Mucosa of stomach (tissue), 1 donor: ENCODE data around the gene KLRC2.
"Not testable (repeated sequence)": the region's sequence is repeated elsewhere in the genome, so short reads cannot be mapped to it uniquely, and the experiment has no call there.

Source experiments
- H3K27me3 ChIP-seq: one replicate; pipeline ENCODE4 v1.7.0; 2013; ENCODE audit warnings: mild to moderate bottlenecking, low read length; ENCODE audit not compliant: control insufficient read depth, insufficient read depth
- H3K36me3 ChIP-seq: one replicate; pipeline ENCODE4 v1.7.0; 2013; ENCODE audit warnings: low read length; ENCODE audit not compliant: control insufficient read depth, insufficient read depth
- H3K4me1 ChIP-seq: one replicate; pipeline ENCODE4 v1.7.0; 2013; ENCODE audit warnings: mild to moderate bottlenecking, low read length; ENCODE audit not compliant: control insufficient read depth, insufficient read depth
- H3K4me3 ChIP-seq: one replicate; pipeline ENCODE4 v1.7.0; 2013; ENCODE audit warnings: low read length
- H3K9ac ChIP-seq: one replicate; pipeline ENCODE4 v1.7.0; 2013; ENCODE audit warnings: mild to moderate bottlenecking, low read length, moderate library complexity
- H3K9me3 ChIP-seq: one replicate; pipeline ENCODE4 v1.7.0; 2013; ENCODE audit warnings: mild to moderate bottlenecking, low read length, moderate library complexity; ENCODE audit not compliant: control insufficient read depth
- donor health status: Pancreatic carcinoma.

The KLRC2 gene

GRCh38 chr12:10435816-10436215 lies at the start of gene KLRC2:
Gene KLRC2 (minus strand): TSS chr12:10436010. CDS start chr12:10435986, 24 bp downstream.
- not testable (repeated sequence) for H3K27me3 ChIP-seq, H3K4me1 ChIP-seq, H3K4me3 ChIP-seq, H3K9ac ChIP-seq, H3K36me3 ChIP-seq, H3K9me3 ChIP-seq

GRCh38 chr12:10481901-10482300 lies 46.1 kb upstream of the KLRC2 start:
- H3K9ac ChIP-seq, H3K4me3 ChIP-seq, H3K4me1 ChIP-seq, H3K27me3 ChIP-seq, H3K9me3 ChIP-seq, H3K36me3 ChIP-seq: not testable (repeated sequence)

- H3K36me3 ChIP-seq, H3K9me3 ChIP-seq, H3K9ac ChIP-seq: not testable (repeated sequence)
Observed at GRCh38 chr12:10472808-10473207, 37.0 kb upstream of the KLRC2 start.

GRCh38 chr12:10469701-10470100 lies 33.9 kb upstream of the KLRC2 start:
- H3K36me3 ChIP-seq, result no peaks in the 10 kb centered on the region
- no peaks in the 10 kb centered on the region for H3K4me1 ChIP-seq
- no peaks in the 10 kb centered on the region for H3K27me3 ChIP-seq
- no peaks in the 10 kb centered on the region for H3K9me3 ChIP-seq
- no peak overlapping the region for H3K9ac ChIP-seq
- no peak overlapping the region for H3K4me3 ChIP-seq

More at GRCh38 chr12:10472808-10473207, 37.0 kb upstream of the KLRC2 start:
- H3K4me1 ChIP-seq, H3K4me3 ChIP-seq, H3K27me3 ChIP-seq: not testable (repeated sequence)

GRCh38 chr12:10466311-10466710 lies 30.5 kb upstream of the KLRC2 start:
- Histone ChIP-seq H3K4me3 (no peak overlapping the region), H3K9ac (no peak overlapping the region), H3K27me3 (no peaks in the 10 kb centered on the region), H3K9me3 (no peaks in the 10 kb centered on the region), H3K4me1 (no peaks in the 10 kb centered on the region), H3K36me3 (no peaks in the 10 kb centered on the region)

- no peaks in the 10 kb centered on the region for H3K9me3 ChIP-seq
- no peaks in the 10 kb centered on the region for H3K36me3 ChIP-seq
- no peak overlapping the region for H3K4me3 ChIP-seq
- no peak overlapping the region for H3K9ac ChIP-seq
- no peaks in the 10 kb centered on the region for H3K27me3 ChIP-seq
- H3K4me1 ChIP-seq, result no peaks in the 10 kb centered on the region
Observed at GRCh38 chr12:10457760-10458159, 21.9 kb upstream of the KLRC2 start.

- H3K9me3 ChIP-seq, result no peaks in the 10 kb centered on the region
- H3K27me3 ChIP-seq, result no peaks in the 10 kb centered on the region
- H3K4me1 ChIP-seq, result no peaks in the 10 kb centered on the region
- H3K9ac ChIP-seq, result no peak overlapping the region
- no peak overlapping the region for H3K4me3 ChIP-seq
- no peaks in the 10 kb centered on the region for H3K36me3 ChIP-seq
Observed at GRCh38 chr12:10456856-10457255, 21.0 kb upstream of the KLRC2 start.

- Histone ChIP-seq H3K27me3 (no peaks in the 10 kb centered on the region), H3K4me1 (no peaks in the 10 kb centered on the region), H3K9ac (no peak overlapping the region), H3K9me3 (no peaks in the 10 kb centered on the region), H3K36me3 (no peaks in the 10 kb centered on the region), H3K4me3 (no peak overlapping the region)
Observed at GRCh38 chr12:10455766-10456165, 20.0 kb upstream of the KLRC2 start.

GRCh38 chr12:10454531-10454930 lies 18.7 kb upstream of the KLRC2 start:
- H3K4me3 ChIP-seq, result no peak overlapping the region
- H3K4me1 ChIP-seq, result no peaks in the 10 kb centered on the region
- H3K36me3 ChIP-seq, result no peaks in the 10 kb centered on the region
- no peaks in the 10 kb centered on the region for H3K9me3 ChIP-seq
- H3K27me3 ChIP-seq, result no peaks in the 10 kb centered on the region
- H3K9ac ChIP-seq, result no peak overlapping the region

GRCh38 chr12:10453156-10453555 lies 17.3 kb upstream of the KLRC2 start, which contains the start of gene KLRC1:
Gene KLRC1 (minus strand): TSS chr12:10453377. CDS start chr12:10451156, 2,221 bp downstream.
- Histone ChIP-seq H3K27me3 (no peaks in the 10 kb centered on the region), H3K9me3 (no peaks in the 10 kb centered on the region), H3K4me3 (no peak within 1 kb of the TSS), H3K36me3 (no peaks in the 10 kb centered on the region), H3K4me1 (no peaks in the 10 kb centered on the region), H3K9ac (no peak within 1 kb of the TSS)

GRCh38 chr12:10448236-10448635 lies 12.4 kb upstream of the KLRC2 start:
- H3K9me3 ChIP-seq, result no peaks in the 10 kb centered on the region
- H3K9ac ChIP-seq, result no peak overlapping the region
- H3K4me1 ChIP-seq, result no peaks in the 10 kb centered on the region
- H3K36me3 ChIP-seq, result no peaks in the 10 kb centered on the region
- H3K4me3 ChIP-seq, result no peak overlapping the region
- H3K27me3 ChIP-seq, result no peaks in the 10 kb centered on the region

- not testable (repeated sequence) for H3K4me1 ChIP-seq, H3K36me3 ChIP-seq, H3K4me3 ChIP-seq, H3K9ac ChIP-seq, H3K27me3 ChIP-seq, H3K9me3 ChIP-seq
Observed at GRCh38 chr12:10446052-10446451, 10.2 kb upstream of the KLRC2 start.

GRCh38 chr12:10441144-10441543 lies 5.3 kb upstream of the KLRC2 start:
- not testable (repeated sequence) for H3K4me3 ChIP-seq, H3K9ac ChIP-seq

More at GRCh38 chr12:10441144-10441543, 5.3 kb upstream of the KLRC2 start:
- H3K27me3 ChIP-seq, H3K36me3 ChIP-seq, H3K9me3 ChIP-seq, H3K4me1 ChIP-seq: not testable (repeated sequence)
